ENCODE data around the gene PLCL1.
"Not testable (repeated sequence)": the region's sequence is repeated elsewhere in the genome, so short reads cannot be mapped to it uniquely, and the experiment has no call there.

The PLCL1 gene

GRCh38 chr2:198136142-198136541 is 331.7 kb downstream of the PLCL1 start:
- DNase-seq, result no peak

DNA sequence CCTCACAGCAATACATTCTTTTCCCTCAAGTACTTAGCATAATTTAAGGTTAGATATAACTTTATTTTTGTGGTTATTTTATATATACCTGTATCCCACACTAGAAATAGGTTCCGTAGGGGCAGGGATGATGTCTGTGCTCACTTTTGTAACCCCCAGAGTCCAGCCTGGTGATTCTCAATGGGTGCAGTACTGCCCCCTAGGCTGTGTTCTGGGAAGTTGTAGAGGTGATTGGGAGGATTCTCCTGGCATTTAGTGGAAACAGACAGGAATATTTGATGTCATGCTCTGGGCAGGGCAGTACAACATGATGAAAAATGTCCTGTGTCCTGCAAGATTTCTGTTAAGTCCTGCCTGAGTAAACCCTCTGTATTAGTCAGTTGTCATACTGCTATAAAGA is 333.3 kb downstream of the PLCL1 start:
- DNase-seq, result no peak

- no peak for DNase-seq
Measured at GRCh38 chr2:198141726-198142125, 337.3 kb downstream of the PLCL1 start.

- no peak for DNase-seq
Measured at GRCh38 chr2:198143156-198143555, 338.8 kb downstream of the PLCL1 start.

DNA sequence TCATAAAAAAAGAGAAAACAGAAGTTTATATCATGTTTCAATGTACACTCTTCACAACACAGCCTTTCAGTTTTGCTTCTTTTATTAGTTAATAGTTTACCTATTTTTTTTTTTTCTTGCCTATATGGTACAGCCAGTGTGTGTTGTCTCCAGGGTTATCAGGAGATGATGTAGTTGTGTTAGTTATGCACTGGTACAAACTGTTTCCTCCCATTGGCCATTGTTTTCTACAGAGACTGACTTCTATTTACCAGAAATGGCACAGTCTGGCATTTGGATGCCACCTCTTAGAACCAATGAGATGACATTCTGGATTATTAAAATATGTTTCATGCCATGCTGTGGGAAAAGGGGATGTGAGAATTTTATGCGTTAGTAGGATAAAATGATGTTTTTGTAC is 339.4 kb downstream of the PLCL1 start:
- no peak for DNase-seq

GRCh38 chr2:198144660-198145059 is 340.3 kb downstream of the PLCL1 start:
- DNase-seq, result no peak

- no peak for DNase-seq
Measured at GRCh38 chr2:198146346-198146940, 342.1 kb downstream of the PLCL1 start.

DNA sequence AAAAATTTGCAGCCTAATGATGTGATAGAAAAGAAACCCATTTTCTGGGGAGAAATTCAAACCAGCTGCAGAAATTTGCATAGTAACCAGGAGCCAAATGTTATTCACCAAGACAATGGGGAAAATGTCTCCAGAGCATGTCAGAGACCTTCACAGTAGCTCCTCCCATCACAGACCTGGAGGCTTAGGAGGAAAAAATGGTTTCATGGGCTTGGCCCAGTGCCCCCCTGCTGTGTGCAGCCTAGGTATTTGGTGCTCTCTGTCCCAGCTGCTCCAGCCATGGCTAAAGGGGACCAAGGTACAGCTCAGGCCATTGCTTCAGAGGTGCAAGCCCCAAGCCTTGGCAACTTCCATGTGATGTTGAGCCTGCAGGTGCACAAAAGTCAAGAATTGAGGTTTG is 352.9 kb downstream of the PLCL1 start:
- DNase-seq, result no peak

GRCh38 chr2:198161151-198161550 is 356.8 kb downstream of the PLCL1 start:
- no peak for DNase-seq

DNA sequence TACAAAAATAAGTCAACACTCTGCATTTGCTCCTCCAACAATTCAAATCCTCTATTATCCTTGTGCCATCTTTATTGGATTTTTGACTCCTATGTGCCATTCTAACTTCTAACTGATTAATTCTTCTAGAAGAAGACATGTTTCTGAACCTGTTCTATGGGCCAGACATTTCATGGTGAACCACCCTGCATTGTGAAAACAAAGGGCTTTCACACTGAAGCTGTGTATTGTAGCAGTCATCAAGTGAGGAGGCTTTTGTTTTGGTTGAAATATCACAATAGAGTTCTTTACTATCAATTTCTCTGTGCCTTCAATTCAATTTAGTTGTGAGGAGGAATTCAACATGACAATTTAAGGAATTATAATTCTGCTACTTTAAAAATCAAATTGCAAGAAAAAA is 357.9 kb downstream of the PLCL1 start:
- DNase-seq, result no peak

DNA sequence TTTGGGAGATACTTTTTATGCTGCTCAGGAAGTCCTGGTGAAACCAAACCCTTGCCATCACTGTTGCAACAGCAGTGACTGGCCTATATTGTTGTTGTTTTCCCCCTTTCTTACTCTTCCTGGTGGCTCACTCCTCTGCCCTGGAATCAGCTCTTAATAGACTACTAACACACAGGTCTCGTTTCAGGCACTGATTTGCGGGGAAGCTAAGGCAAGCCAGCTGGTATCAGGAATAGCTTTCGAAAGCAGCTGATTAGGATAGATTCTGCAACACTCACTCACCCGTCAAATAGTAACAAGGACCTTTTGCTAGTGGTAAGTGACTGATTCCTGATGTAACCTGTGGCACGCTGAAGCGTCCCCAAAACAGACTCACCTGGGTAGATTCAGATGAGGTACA is 360.4 kb downstream of the PLCL1 start:
- no peak for DNase-seq

GRCh38 chr2:198165289-198165688 is 360.9 kb downstream of the PLCL1 start:
- no peak for DNase-seq

DNA sequence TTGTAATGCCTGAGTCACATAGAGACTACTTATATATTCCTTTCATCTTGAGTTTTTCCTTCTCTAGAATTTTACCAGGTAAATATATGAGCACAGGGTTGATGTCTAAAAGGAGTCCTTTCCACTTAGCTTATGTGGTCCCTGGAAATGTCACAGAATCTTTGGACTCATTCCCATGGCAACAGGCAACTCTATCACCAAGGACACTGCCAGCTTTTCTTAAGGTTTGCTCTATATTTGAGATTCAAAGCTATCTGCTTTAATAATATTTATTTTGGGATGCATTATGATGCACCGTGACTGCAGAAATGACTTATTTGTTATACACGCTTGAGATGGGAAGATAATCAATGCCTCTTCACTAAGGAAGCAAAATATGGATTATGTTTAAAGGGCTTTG is 363.0 kb downstream of the PLCL1 start:
- DNase-seq, result no peak

GRCh38 chr2:198168651-198169050 is 364.3 kb downstream of the PLCL1 start:
- no peak for DNase-seq

GRCh38 chr2:198173242-198173641 is 368.8 kb downstream of the PLCL1 start:
- no peak for DNase-seq

DNA sequence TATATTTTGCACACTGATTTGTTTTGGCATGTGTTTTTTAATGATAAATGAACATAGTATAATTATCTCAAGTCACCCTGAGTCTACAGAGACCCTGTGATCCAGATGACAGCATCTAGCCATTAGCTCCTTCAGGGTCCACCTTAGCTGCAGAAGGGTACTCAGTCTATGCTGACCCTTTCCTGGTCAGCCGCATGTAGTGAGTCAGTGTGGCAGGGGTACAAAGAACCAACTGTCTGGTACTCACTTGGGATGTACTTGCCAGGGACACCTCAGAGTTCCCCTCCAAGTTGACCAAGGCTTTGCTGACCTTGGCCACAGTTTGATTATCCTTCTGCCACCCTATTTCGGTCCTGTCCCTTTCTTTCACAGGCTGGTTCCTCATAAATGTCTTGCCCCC is 369.5 kb downstream of the PLCL1 start:
- DNase-seq, result no peak

DNA sequence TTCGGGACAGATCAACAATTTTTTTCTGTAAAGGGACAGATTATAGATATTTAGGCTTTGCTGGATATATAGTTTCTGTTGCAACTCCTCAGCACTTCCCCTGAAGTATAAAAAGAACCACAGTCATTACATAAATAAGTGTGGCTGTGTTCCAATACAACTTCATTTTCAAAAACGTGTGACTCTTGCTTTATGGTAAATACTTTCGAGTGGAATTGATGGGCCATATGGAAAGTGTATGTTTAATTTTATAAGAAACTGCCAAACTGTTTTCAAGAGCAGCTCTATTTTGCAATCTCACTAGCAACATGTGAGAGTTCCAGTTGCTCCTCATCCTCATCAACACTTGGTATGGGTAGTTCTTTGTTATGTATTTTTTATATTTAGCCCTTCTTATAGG is 370.9 kb downstream of the PLCL1 start:
- no peak for DNase-seq

GRCh38 chr2:198177040-198177439 is 372.6 kb downstream of the PLCL1 start:
- no peak for DNase-seq

GRCh38 chr2:198178766-198179165 is 374.4 kb downstream of the PLCL1 start:
- no peak for DNase-seq

GRCh38 chr2:198186257-198186656 is 381.9 kb downstream of the PLCL1 start:
- no peak for DNase-seq

GRCh38 chr2:198187841-198188240 is 383.4 kb downstream of the PLCL1 start:
- no peak for DNase-seq

- no peak for DNase-seq
Measured at GRCh38 chr2:198188982-198189381, 384.6 kb downstream of the PLCL1 start.

GRCh38 chr2:198191651-198192050 is 387.3 kb downstream of the PLCL1 start:
- no peak for DNase-seq

DNA sequence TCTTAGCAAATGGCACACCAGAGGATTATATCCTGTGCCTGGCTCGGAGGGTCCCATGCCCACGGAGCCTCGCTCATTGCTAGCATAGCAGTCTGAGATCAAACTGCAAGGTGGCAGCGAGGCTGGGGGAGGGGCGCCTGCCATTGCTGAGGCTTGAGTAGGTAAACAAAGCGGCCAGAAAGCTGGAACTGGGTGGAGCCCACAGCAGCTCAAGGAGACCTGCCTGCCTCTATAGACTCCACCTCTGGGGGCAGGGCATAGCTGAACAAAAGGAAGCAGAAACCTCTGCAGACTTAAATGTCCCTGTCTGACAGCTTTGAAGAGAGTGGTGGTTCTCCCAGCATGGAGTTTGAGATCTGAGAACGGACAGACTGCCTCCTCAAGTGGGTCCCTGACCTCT is 392.2 kb downstream of the PLCL1 start:
- not testable (repeated sequence) for DNase-seq

Measured in COR-L47 (cell line).